Gastroesophageal sphincter (tissue), 4 donors: Measurements from ENCODE around the gene LRP6. TPM values are rescaled to one million over a fixed set of nuclear protein-coding genes. Genes with fewer than 3 reads are reported as not detected.

Source experiments
- ATAC-seq: fragments of 150-250 bp; one replicate; pipeline ENCODE4 v1.9.1; 2016; ENCODE audit warnings: mild to moderate bottlenecking, moderate library complexity
- H3K27ac ChIP-seq, 4 donors: fragments of 200-600 bp; sonication (generic) in 3 of 4; 1 replicate in 3 of 4; 2 replicates in 1 of 4; pipeline ENCODE4 v1.5.1; 2016 to 2019
- H3K27me3 ChIP-seq: fragments of 200-600 bp; sonication (generic); one replicate; pipeline ENCODE4 v1.5.1; 2019
- H3K36me3 ChIP-seq, 2 donors: fragments of 200-600 bp; sonication (generic); one replicate each; pipeline ENCODE4 v1.5.1; 2019; ENCODE audit warnings: control low read depth in 1 of 2
- H3K4me1 ChIP-seq, 3 donors: fragments of 200-600 bp; sonication (generic); 1 replicate in 2 of 3; 2 replicates in 1 of 3; pipeline ENCODE4 v1.5.1; 2016 to 2019; ENCODE audit warnings: control low read depth in 2 of 3
- H3K4me3 ChIP-seq, 2 donors: fragments of 200-600 bp; sonication (generic); one replicate each; pipeline ENCODE4 v1.5.1; 2019; ENCODE audit warnings: mild to moderate bottlenecking in 1 of 2, moderate library complexity in 1 of 2
- H3K9me3 ChIP-seq, 3 donors: fragments of 200-600 bp; sonication (generic); one replicate each; pipeline ENCODE4 v1.5.1; 2017 to 2019; ENCODE audit warnings: control low read depth in 2 of 3
- CTCF ChIP-seq, 4 experiments: fragments of 200-600 bp in 2 of 4; fragments of 450-650 bp in 2 of 4; sonication (generic) in 1 of 4; IDR thresholded peaks; one replicate each; pipeline ENCODE4 v1.5.1; 2017 to 2019; ENCODE audit warnings: antibody characterized with exemption in 4 of 4, mild to moderate bottlenecking in 2 of 4, moderate library complexity in 2 of 4
- EP300 ChIP-seq: sonication (generic); formaldehyde crosslinking; IDR thresholded peaks from one replicate; pipeline ENCODE4 v1.6.1; 2017; ENCODE audit warnings: antibody characterized with exemption, mild to moderate bottlenecking
- POLR2A ChIP-seq, 2 donors: fragments of 450-650 bp; IDR thresholded peaks; one replicate each; pipeline ENCODE4 v1.6.1; 2017; ENCODE audit warnings: antibody characterized with exemption in 2 of 2, mild to moderate bottlenecking in 2 of 2, moderate library complexity in 1 of 2
- POLR2AphosphoS5 ChIP-seq: sonication (generic); formaldehyde crosslinking; IDR thresholded peaks from one replicate; pipeline ENCODE4 v1.6.1; 2017; ENCODE audit warnings: antibody characterized with exemption
- WGBS, 2 donors: methylation state at CpG; one replicate each; pipeline ENCODE4 v1.1.5; 2018; ENCODE audit warnings: low coverage in 1 of 2; 5-methylcytosine and 5-hydroxymethylcytosine counted together
- total RNA-seq, 4 donors: library from RNA; depleted of rRNA; stranded (reverse); fragments of >200 nt; gene quantifications; one replicate each; pipeline ENCODE4 v1.1.0, GENCODE V29; 2016

Gene LRP6
- total RNA-seq, 4 donors from 2014 or later = 34.5 to 58.5 (median 42.6) TPM

GRCh38 chr12:12219664-12220063, 47.2 kb downstream of the LRP6 start:
- H3K27me3 ChIP-seq = no peaks in the 10 kb centered on the region
- no peaks in the 10 kb centered on the region for H3K36me3 ChIP-seq
- no peaks in the 10 kb centered on the region for H3K9me3 ChIP-seq
- H3K27ac ChIP-seq = no peak overlapping the region
- 79 to 91% methylated on average over 3 to 7 of the region's 9 CpGs for WGBS, 2 donors
- H3K4me3 ChIP-seq = no peak overlapping the region
- ATAC-seq = no peak
- H3K4me1 ChIP-seq = peaks cover 0 to 42% (median 4%) of the 10 kb centered on the region in 3 donors
- no peak for TF ChIP-seq POLR2A (IDR thresholded peaks at IDR 0.05)
- TF ChIP-seq EP300 = no peak
- TF ChIP-seq POLR2AphosphoS5 = no peak
- no peak for TF ChIP-seq CTCF (IDR thresholded peaks at IDR 0.05)

- TF ChIP-seq EP300 (no peak), POLR2AphosphoS5 (no peak)
- Histone ChIP-seq H3K4me3 (no peak overlapping the region), H3K9me3 (no peaks in the 10 kb centered on the region), H3K27ac (no peak overlapping the region), H3K4me1 (peaks cover 0 to 44% (median 4%) of the 10 kb centered on the region in 3 donors), H3K27me3 (no peaks in the 10 kb centered on the region), H3K36me3 (no peaks in the 10 kb centered on the region)
- no peak for ATAC-seq
- WGBS, 2 donors = 88 to 93% methylated on average over 5 of the region's 5 CpGs
Measured at GRCh38 chr12:12217018-12217359, 49.9 kb downstream of the LRP6 start.

GRCh38 chr12:12216349-12217017, 50.4 kb downstream of the LRP6 start:
- no peak for ATAC-seq
- Histone ChIP-seq H3K9me3 (no peaks in the 10 kb centered on the region), H3K36me3 (no peaks in the 10 kb centered on the region), H3K4me3 (no peak overlapping the region), H3K4me1 (peaks cover 0 to 39% (median 3%) of the 10 kb centered on the region in 3 donors), H3K27ac (no peak overlapping the region), H3K27me3 (no peaks in the 10 kb centered on the region)
- TF ChIP-seq EP300 (no peak), POLR2A (IDR thresholded peaks at IDR 0.05) (no peak), POLR2AphosphoS5 (no peak), CTCF (IDR thresholded peaks at IDR 0.05) (no peak)
- 36 to 52% methylated on average over 3 of the region's 3 CpGs for WGBS, 2 donors

GRCh38 chr12:12214635-12215131, 52.2 kb downstream of the LRP6 start:
- Histone ChIP-seq H3K4me3 (no peak overlapping the region), H3K27ac (no peak overlapping the region), H3K4me1 (peaks cover 0 to 22% (median 0%) of the 10 kb centered on the region in 3 donors), H3K27me3 (no peaks in the 10 kb centered on the region), H3K9me3 (no peaks in the 10 kb centered on the region), H3K36me3 (no peaks in the 10 kb centered on the region)
- no peak for ATAC-seq
- TF ChIP-seq POLR2AphosphoS5 (no peak), POLR2A (IDR thresholded peaks at IDR 0.05) (no peak), CTCF (IDR thresholded peaks at IDR 0.05) (no peak)
- WGBS, 2 donors = 33 to 44% methylated on average over 3 of the region's 3 CpGs

GRCh38 chr12:12214201-12214600, 52.6 kb downstream of the LRP6 start:
- no peak for ATAC-seq
- Histone ChIP-seq H3K27ac (no peak overlapping the region), H3K4me3 (no peak overlapping the region), H3K4me1 (peaks cover 0 to 20% (median 0%) of the 10 kb centered on the region in 3 donors), H3K36me3 (no peaks in the 10 kb centered on the region), H3K9me3 (no peaks in the 10 kb centered on the region), H3K27me3 (no peaks in the 10 kb centered on the region)
- TF ChIP-seq POLR2AphosphoS5 (no peak), POLR2A (IDR thresholded peaks at IDR 0.05) (no peak), EP300 (no peak), CTCF (IDR thresholded peaks at IDR 0.05) (no peak)
